H9 (cell line): Measurements from ENCODE around the gene HVCN1. TPM values are rescaled to one million over a fixed set of nuclear protein-coding genes. Genes with fewer than 3 reads are reported as not detected.

Experiments used
- DNase-seq: peaks from one replicate; pipeline ENCODE4 v3.0.0-alpha.2; 2017
- H2AFZ ChIP-seq: one replicate; pipeline ENCODE4 v1.6.1; 2013; ENCODE audit warnings: mild to moderate bottlenecking, low read length, control low read depth, moderate library complexity
- H2AK5ac ChIP-seq: 2 replicates; pipeline ENCODE4 v1.6.1; 2013; ENCODE audit warnings: low read length, control low read depth, mixed read lengths; ENCODE audit not compliant: insufficient read length
- H2BK120ac ChIP-seq: one replicate; pipeline ENCODE4 v1.6.1; 2013; ENCODE audit warnings: low read depth, mild to moderate bottlenecking, low read length, control low read depth, inconsistent platforms; ENCODE audit not compliant: poor library complexity, severe bottlenecking
- H2BK12ac ChIP-seq: 2 replicates; pipeline ENCODE4 v1.6.1; 2013; ENCODE audit warnings: low read length, control low read depth, mixed read lengths, low read depth; ENCODE audit not compliant: insufficient read length
- H2BK15ac ChIP-seq: 2 replicates; pipeline ENCODE4 v1.6.1; 2013; ENCODE audit warnings: low read depth, low read length, control low read depth
- H2BK20ac ChIP-seq: one replicate; pipeline ENCODE4 v1.6.1; 2013; ENCODE audit warnings: low read depth, mild to moderate bottlenecking, low read length, control low read depth, inconsistent platforms; ENCODE audit not compliant: poor library complexity, severe bottlenecking
- H2BK5ac ChIP-seq: 2 replicates; pipeline ENCODE4 v1.6.1; 2013; ENCODE audit warnings: low read length, control low read depth, mixed read lengths; ENCODE audit not compliant: insufficient read length
- H3K14ac ChIP-seq: 2 replicates; pipeline ENCODE4 v1.6.1; 2013; ENCODE audit warnings: low read length, control low read depth; ENCODE audit not compliant: insufficient read depth
- H3K18ac ChIP-seq: 2 replicates; pipeline ENCODE4 v1.6.1; 2013; ENCODE audit warnings: low read depth, mild to moderate bottlenecking, mixed read lengths, low read length, control low read depth; ENCODE audit not compliant: insufficient read length
- H3K23ac ChIP-seq: 2 replicates; pipeline ENCODE4 v1.6.1; 2013; ENCODE audit warnings: low read length, control low read depth, mixed read lengths, low read depth; ENCODE audit not compliant: insufficient read length
- H3K23me2 ChIP-seq: 2 replicates; pipeline ENCODE4 v1.6.1; 2013; ENCODE audit warnings: low read depth, mild to moderate bottlenecking, mixed read lengths, low read length, control low read depth; ENCODE audit not compliant: insufficient read length, poor library complexity, severe bottlenecking
- H3K27ac ChIP-seq: 2 replicates; pipeline ENCODE4 v1.5.1; 2013; ENCODE audit warnings: low read length, control low read depth, mixed read lengths, low read depth; ENCODE audit not compliant: insufficient read length
- H3K27me3 ChIP-seq: 2 replicates; pipeline ENCODE4 v1.6.1; 2013; ENCODE audit warnings: low read length, control low read depth, inconsistent platforms; ENCODE audit not compliant: insufficient read depth
- H3K4ac ChIP-seq: 2 replicates; pipeline ENCODE4 v1.6.1; 2013; ENCODE audit warnings: low read depth, mild to moderate bottlenecking, control low read depth, inconsistent platforms, low read length, moderate library complexity
- H3K4me1 ChIP-seq: 2 replicates; pipeline ENCODE4 v1.6.1; 2013; ENCODE audit warnings: low read length, control low read depth, inconsistent platforms; ENCODE audit not compliant: insufficient read depth
- H3K4me2 ChIP-seq: 2 replicates; pipeline ENCODE4 v1.6.1; 2013; ENCODE audit warnings: low read length, control low read depth, mixed read lengths; ENCODE audit not compliant: insufficient read length, insufficient read depth
- H3K56ac ChIP-seq: 2 replicates; pipeline ENCODE4 v1.6.1; 2013; ENCODE audit warnings: low read depth, mild to moderate bottlenecking, mixed read lengths, low read length, control low read depth; ENCODE audit not compliant: insufficient read length
- H3K79me1 ChIP-seq: 2 replicates; pipeline ENCODE4 v1.6.1; 2013; ENCODE audit warnings: low read depth, mild to moderate bottlenecking, moderate library complexity, low read length, control low read depth, inconsistent platforms; ENCODE audit not compliant: insufficient read depth, poor library complexity, severe bottlenecking
- H3K79me2 ChIP-seq: 2 replicates; pipeline ENCODE4 v1.6.1; 2013; ENCODE audit warnings: low read length, control low read depth, inconsistent platforms; ENCODE audit not compliant: insufficient read depth
- H3K9ac ChIP-seq: 2 replicates; pipeline ENCODE4 v1.6.1; 2013; ENCODE audit warnings: low read length, control low read depth, mixed read lengths; ENCODE audit not compliant: insufficient read length; ENCODE audit errors: extremely low read depth
- H3K9me3 ChIP-seq: one replicate; pipeline ENCODE4 v1.6.1; 2013; ENCODE audit warnings: low read depth, low read length, inconsistent platforms; ENCODE audit not compliant: control insufficient read depth
- H3T11ph ChIP-seq: one replicate; pipeline ENCODE4 v1.6.1; 2013; ENCODE audit warnings: mild to moderate bottlenecking, low read length, control low read depth, inconsistent platforms
- H4K20me1 ChIP-seq: one replicate; pipeline ENCODE4 v1.6.1; 2013; ENCODE audit not compliant: control insufficient read depth, insufficient read length, insufficient read depth
- H4K5ac ChIP-seq: 2 replicates; pipeline ENCODE4 v1.6.1; 2013; ENCODE audit warnings: low read depth, mild to moderate bottlenecking, mixed read lengths, low read length, control low read depth; ENCODE audit not compliant: insufficient read length
- H4K8ac ChIP-seq: replicated peaks from 2 replicates; pipeline ENCODE4 v1.6.1; 2013; ENCODE audit warnings: low read length, control low read depth, mixed read lengths, low read depth; ENCODE audit not compliant: insufficient read length
- H4K91ac ChIP-seq: 2 replicates; pipeline ENCODE4 v1.6.1; 2013; ENCODE audit warnings: low read depth, mild to moderate bottlenecking, moderate library complexity, mixed read lengths, low read length, control low read depth; ENCODE audit not compliant: insufficient read length
- H3K27ac Mint-ChIP-seq, 3 experiments: 2 replicates in 2 of 3; 3 replicates in 1 of 3; pipeline ENCODE4 v1.8.0; 2020 to 2021; ENCODE audit warnings: mixed read lengths in 3 of 3, mild to moderate bottlenecking in 1 of 3, moderate library complexity in 1 of 3
- H3K27me3 Mint-ChIP-seq: 2 replicates; pipeline ENCODE4 v1.8.0; 2021; ENCODE audit warnings: low read depth, mild to moderate bottlenecking, moderate library complexity, mixed read lengths
- H3K36me3 Mint-ChIP-seq, 3 experiments: 2 replicates in 2 of 3; 3 replicates in 1 of 3; pipeline ENCODE4 v1.8.0; 2020 to 2021; ENCODE audit warnings: low read depth in 3 of 3, mixed read lengths in 3 of 3; ENCODE audit not compliant: insufficient read depth in 1 of 3
- H3K4me1 Mint-ChIP-seq, 2 experiments: 2 replicates each; pipeline ENCODE4 v1.8.0; 2020; ENCODE audit warnings: mixed read lengths in 2 of 2
- H3K4me3 Mint-ChIP-seq, 2 experiments: 2 replicates in 1 of 2; 3 replicates in 1 of 2; pipeline ENCODE4 v1.8.0; 2020 to 2021; ENCODE audit warnings: mild to moderate bottlenecking in 2 of 2, mixed read lengths in 2 of 2, moderate library complexity in 1 of 2
- H3K9me3 Mint-ChIP-seq, 2 experiments: 2 replicates in 1 of 2; 3 replicates in 1 of 2; pipeline ENCODE4 v1.8.0; 2020; ENCODE audit warnings: mild to moderate bottlenecking in 2 of 2, mixed read lengths in 2 of 2, moderate library complexity in 1 of 2
- CTCF ChIP-seq: fragments of 200-600 bp; sonication (generic); conservative IDR thresholded peaks from 3 replicates; pipeline ENCODE4 v1.8.0; 2021; ENCODE audit warnings: antibody characterized with exemption, mild to moderate bottlenecking
- whole genome bisulfite sequencing: extraction: QIAGEN DNeasy Blood & Tissue Kit; methylation state at CpG from one replicate; pipeline ENCODE4 v1.1.7; 2013; ENCODE audit warnings: missing lambda C conversion rate, low lambda C conversion rate, mixed read lengths; ENCODE audit not compliant: insufficient read length; ENCODE audit errors: extremely low coverage; 5-methylcytosine and 5-hydroxymethylcytosine counted together
- total RNA-seq: library from RNA; stranded (reverse); gene quantifications from 2 replicates; pipeline ENCODE4 v1.2.1, GENCODE V29; 2021

HVCN1 gene
- total RNA-seq, 1 experiment from 2014 or later: 5.2 TPM

GRCh38 chr12:110668480-110669192 is 20.3 kb downstream of the HVCN1 start:
- H3K4me1 Mint-ChIP-seq: peaks cover 5 to 9% of the 10 kb centered on the region in 2 experiments; a peak in 3 of 4 replicates
- Histone ChIP-seq H3K9me3 (no peaks in the 10 kb centered on the region), H2BK20ac (no peak overlapping the region), H4K20me1 (peaks cover 1% of the 10 kb centered on the region), H3K27me3 (no peaks in the 10 kb centered on the region), H3K79me1 (no peaks in the 10 kb centered on the region), H3K79me2 (no peaks in the 10 kb centered on the region), H3K4me2 (no peak overlapping the region), H2AK5ac (no peak overlapping the region), H4K5ac (no peak overlapping the region), H2BK5ac (no peak overlapping the region), H4K91ac (no peak overlapping the region), H3K4ac (no peak overlapping the region), H4K8ac (no peak overlapping the region), H3T11ph (no peak overlapping the region), H2BK15ac (no peak overlapping the region), H2AFZ (no peak overlapping the region), H3K23ac (no peak overlapping the region), H3K14ac (no peak overlapping the region; the same call in 1 of the 2 replicates), H3K27ac (no peak overlapping the region), H3K9ac (no peak overlapping the region), H3K23me2 (no peaks in the 10 kb centered on the region), H2BK120ac (no peak overlapping the region), H3K56ac (no peak overlapping the region), H2BK12ac (no peak overlapping the region), H3K18ac (no peak overlapping the region), H3K4me1 (no peaks in the 10 kb centered on the region)
- H3K36me3 Mint-ChIP-seq: no peaks in the 10 kb centered on the region
- peaks cover 0 to 3% of the 10 kb centered on the region in 2 experiments; a peak in 3 of 5 replicates for H3K9me3 Mint-ChIP-seq
- WGBS: no CpG with 5 or more reads among the region's 12 CpGs
- no peak overlapping the region for H3K4me3 Mint-ChIP-seq
- no peaks in the 10 kb centered on the region for H3K27me3 Mint-ChIP-seq
- TF ChIP-seq CTCF: no peak
- H3K27ac Mint-ChIP-seq: peak overlapping the region in 2 of 3 experiments; percentile 41 to 46; a peak in 3 of 7 replicates
- no peak for DNase-seq
